Amygdala (tissue), 56 donors: ENCODE measurements around the gene HAUS1.
"Not testable (repeated sequence)": the region's sequence is repeated elsewhere in the genome, so short reads cannot be mapped to it uniquely, and the experiment has no call there.

Source experiments
- DNase-seq, 56 donors: peaks; one replicate each; lab custom pipeline; 2025; lab: John Stamatoyannopoulos, UW

HAUS1 gene

GRCh38 chr18:46152808-46153617, 48.8 kb downstream of the HAUS1 start:
- DNase-seq = no peak

DNA sequence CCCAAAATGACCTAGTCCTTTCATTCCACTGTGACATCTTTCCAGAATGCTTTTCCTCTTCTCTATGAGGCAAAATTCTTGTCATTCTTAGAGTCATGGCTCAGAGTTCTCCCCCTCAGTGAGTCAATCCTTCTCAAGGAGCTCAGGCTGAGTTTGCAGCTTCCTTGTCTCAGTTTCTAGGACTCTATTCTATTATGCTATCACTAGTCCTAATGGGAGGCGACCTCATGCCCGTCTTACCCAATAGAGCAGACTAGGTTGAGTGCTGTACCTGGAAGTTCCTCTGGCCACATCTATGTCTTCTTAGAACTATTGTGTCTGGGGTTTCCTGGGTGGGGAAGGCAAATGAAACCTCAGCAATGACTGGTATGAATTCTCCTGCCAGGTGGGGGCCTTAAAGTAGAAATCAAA, 51.5 kb downstream of the HAUS1 start:
- no peak for DNase-seq

DNA sequence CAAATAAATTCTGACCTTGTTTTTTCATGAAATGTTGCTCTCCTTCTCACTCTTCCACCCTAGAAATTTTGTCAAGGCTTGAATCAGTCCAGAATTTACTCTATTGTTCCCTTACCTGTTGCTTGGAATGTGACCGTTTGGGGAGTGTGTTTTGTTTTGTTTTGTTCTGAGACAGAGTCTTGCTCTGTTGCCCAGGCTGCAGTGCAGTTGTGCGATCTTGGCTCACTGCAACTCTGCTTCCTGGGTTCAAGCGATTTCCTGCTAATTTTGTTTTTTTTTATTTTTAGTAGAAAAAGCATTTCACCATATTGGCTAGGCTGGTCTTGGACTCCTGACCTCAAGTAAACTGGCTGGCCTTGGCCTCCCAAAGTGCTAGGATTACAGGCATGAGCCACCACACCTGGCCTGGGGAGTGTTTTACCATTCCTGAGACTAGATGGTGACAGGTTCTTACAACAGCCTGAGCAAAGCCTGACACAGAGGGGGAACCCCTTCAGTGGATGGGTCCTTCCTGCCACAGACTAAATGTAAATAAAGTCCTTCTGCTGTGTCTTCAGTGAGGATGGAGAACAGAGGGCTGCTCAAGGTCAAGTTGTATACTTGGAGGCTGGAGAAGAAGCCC, 52.0 kb downstream of the HAUS1 start:
- no peak for DNase-seq

- DNase-seq = no peak
Observed at GRCh38 chr18:46156843-46157242, 52.7 kb downstream of the HAUS1 start.

GRCh38 chr18:46158499-46158898, 54.3 kb downstream of the HAUS1 start:
- no peak for DNase-seq

GRCh38 chr18:46160050-46160798, 56.0 kb downstream of the HAUS1 start:
- no peak for DNase-seq

DNA sequence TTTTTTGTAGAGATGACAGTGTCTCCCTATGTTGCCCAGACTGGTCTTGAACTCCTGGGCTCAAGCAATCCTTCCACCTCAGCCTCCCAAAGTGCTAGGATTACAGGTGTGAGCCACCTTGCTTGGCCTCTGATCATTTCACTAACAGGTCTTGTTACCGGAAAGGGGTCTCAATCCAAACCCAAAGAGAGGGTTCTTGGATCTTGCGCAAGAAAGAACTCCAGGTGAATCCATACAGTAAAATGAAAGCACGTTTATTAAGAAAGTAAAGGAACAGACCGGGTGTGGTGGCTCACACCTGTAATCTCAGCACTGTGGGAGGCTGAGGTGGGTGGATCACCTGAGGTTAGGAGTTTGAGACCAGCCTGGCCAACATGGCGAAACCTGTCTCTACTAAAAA, 56.7 kb downstream of the HAUS1 start:
- not testable (repeated sequence) for DNase-seq

DNA sequence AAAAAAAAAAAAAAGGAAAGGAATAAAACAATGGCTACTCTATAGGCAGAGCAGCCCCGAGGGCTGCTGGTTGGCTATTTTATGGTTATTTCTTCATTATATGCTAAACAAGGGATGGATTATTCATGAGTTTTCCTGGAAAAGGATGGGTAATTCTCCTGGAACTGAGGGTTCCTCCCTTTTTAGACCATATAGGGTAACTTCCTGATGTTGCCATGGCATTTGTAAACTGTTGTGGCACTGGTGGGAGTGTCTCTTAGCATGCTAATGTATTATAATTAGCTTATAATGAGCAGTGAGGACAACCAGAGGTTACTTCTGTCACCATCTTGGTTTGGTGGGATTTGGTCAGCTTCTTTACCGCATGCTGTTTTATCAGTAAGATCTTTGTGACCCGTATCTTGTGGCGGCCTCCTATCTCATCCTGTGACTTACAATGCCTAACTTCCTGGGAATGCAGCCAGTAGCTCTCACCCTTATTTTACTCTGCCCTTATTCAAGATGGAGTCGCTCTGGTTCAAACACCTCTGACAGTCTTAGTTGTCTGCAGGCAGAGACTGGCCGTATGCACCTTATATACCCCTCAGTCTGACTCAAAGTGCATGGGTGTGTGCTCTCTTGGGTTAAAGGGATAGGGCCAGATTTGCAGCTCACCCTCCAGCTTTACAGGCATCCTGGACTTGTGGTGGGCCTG, 57.7 kb downstream of the HAUS1 start:
- no peak for DNase-seq

DNA sequence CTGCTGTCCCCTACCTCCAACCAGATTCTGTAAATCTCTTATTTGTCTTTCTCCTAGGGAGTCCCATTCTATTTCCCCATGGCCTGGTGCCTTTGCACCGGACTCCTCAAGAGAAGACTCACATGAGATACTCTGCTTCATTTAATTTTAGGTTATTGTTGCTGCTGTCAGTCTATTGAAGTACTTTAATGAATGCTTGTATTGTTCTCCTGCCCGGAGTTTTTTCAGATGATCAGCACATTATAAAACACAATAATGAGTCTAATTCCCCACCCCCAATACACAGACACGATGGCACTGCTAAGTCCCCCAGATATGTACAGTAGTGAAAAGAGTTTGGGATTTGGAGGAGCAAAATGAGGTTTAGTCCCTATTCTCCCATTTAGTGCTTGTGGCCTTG, 58.9 kb downstream of the HAUS1 start:
- DNase-seq = no peak

DNA sequence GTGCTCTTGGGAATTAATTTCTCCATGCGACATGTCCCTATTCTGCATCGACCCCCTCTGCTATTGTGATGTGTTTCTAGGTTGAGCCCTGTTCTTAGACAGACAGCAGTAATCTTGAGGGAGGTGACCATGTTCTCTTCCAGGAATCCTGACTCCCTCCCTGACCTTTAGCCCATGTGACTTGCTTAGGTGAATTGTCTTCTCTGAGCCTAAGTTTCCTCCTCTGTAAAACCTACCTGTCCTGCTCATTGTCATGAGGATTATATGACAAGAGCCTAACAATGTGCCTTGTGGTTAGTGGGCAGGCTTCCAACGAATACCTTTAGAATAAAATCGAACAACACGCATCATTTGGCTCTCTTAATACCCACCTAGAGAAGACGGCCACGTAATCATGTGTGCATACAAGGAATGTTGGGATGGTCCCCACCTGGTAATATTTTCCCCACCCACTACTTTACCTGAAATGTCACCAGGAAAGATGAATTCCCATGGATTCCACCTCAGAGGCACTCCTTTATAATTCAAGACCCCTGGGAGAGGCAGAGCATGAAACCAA, 59.8 kb downstream of the HAUS1 start:
- no peak for DNase-seq

DNA sequence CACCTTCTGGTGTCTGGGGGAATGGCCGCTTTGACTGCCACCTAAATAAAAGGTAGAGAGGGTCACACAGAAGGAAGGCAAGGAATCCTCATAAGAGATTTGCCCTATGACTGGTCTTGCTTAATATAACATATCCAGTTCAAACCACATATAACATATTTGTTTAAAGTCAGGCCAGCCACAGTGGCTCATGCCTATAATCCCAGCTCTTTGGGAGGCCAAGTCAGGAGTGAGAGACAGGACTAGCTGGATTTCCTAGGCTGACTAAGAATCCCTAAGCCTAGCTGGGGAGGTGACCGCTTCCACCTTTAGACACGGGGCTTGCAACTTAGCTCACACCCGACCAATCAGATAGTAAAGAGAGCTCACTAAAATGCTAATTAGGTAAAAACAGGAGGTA, 60.3 kb downstream of the HAUS1 start:
- not testable (repeated sequence) for DNase-seq

- no peak for DNase-seq
Observed at GRCh38 chr18:46164920-46165319, 60.7 kb downstream of the HAUS1 start.

DNA sequence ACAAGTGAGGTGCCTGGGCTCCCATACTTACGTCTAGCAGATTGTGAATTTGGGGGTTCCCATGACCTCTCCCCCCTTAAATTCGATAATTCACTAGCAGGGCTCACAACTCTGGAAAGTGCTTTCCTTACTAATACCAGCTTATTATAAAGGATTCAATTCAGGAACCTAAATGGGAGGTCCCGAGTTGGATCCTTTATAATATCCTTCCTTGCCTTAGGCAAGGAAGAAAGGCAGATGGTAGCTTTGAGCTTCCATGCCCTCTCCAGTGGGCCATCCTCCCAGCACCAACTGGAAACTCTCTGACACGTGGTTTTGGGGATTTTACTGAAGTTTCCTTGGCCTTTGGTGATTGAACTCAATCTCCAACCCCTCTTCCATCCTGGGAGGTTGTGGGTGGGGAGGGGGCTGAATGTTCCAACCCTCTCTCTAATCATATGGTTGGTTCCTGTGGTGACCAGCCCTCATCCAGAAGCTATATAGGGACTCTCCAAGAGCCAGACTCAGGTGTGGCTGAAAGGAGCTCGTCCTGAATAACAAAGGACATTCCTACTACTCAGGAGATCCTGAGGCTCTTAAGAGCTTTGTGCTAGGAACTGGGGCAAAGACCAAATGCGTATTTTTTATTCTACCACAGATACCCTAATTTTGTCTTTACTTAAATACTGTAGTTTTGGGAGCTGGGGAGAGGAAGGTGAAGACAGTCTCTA, 62.2 kb downstream of the HAUS1 start:
- no peak for DNase-seq

- peak in 2 of 56 donors; percentile 3 to 30 for DNase-seq
Observed at GRCh38 chr18:46167971-46168370, 63.8 kb downstream of the HAUS1 start.

DNA sequence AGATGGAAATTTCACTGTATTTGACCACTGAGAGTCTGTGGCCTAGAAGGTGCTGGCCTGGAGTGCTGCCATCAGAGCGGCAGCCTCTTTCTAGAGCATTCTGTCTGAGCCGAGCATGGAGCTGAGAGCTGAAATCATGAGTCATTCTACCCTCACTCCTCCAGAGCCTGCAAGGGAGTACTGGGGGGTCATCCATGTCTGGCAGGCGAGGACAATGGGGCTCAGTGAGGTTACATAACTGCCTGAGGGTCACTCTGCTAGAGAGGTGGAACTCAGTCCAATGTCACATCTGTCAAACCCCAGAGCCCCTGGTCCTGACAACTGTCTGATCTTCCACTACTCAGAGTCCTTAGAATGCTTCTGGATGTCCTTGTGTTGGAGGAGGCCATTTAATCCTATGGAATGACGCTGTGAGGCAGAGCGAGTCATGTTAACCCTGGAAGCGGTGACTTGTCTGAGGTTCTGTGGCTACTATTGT, 65.3 kb downstream of the HAUS1 start:
- DNase-seq = peak in 2 of 56 donors; percentile 6 to 19

GRCh38 chr18:46171331-46171730, 67.1 kb downstream of the HAUS1 start:
- no peak for DNase-seq

- peak; percentile 48 to 94 (median 85) for DNase-seq
Observed at GRCh38 chr18:46173393-46174341, 69.5 kb downstream of the HAUS1 start.

DNA sequence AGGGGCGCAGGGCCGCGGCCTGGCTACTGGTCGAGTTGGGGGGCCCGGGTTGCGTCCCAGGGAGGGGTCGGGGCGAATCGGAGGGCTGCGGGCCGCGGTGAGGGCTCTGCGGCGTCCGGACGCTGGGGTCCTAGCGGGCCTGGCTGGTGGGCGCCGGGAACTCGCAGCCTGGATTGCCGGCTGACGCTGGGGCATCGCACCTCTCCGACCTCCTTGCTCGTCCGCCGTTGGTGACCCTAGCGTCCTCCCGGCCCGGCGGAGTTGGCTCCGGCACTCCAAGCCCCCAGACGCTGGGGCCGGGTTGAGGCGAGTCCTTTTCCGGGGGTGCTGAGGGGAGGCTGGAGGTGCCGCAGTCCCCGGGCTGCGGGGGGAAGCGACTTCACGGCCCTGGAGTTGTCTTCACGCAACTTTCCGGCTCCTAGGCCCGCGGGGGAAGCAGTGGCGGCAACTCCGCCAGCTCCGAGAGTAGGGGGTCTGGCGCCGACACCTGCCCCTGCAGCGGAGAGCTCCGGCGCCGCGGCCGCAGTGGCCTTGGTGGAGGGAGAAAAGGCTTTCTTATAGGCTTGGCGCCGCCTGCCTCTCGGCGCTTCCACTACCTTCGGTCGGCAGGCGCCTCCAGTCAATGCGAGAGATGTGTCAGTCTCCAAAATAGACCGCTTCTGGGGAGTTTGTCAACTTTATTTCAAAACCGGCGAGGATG, 70.3 kb downstream of the HAUS1 start:
- DNase-seq = peak in 17 of 56 donors; percentile 5 to 50 (median 26)
